GM19193 (cell line): ENCODE measurements around the gene MICOS13.
A peak's percentile ranks its signal among the peaks of the same experiment; 100 is the strongest.

Experiments
- POLR2A ChIP-seq: IDR thresholded peaks from 4 replicates; pipeline ENCODE4 v1.6.1; 2011; ENCODE audit not compliant: insufficient read depth, insufficient read length; ENCODE audit errors: extremely low read depth

The MICOS13 gene

GRCh38 chr19:5684694-5685430 lies 4.5 kb upstream of the MICOS13 start:
- TF ChIP-seq POLR2A, result no peak

GRCh38 chr19:5683177-5683886 lies 3.0 kb upstream of the MICOS13 start:
- no peak for TF ChIP-seq POLR2A

- TF ChIP-seq POLR2A, result no peak
Observed at GRCh38 chr19:5682107-5682482, 1.8 kb upstream of the MICOS13 start.

- no peak for TF ChIP-seq POLR2A
Observed at GRCh38 chr19:5681391-5682106, 1.2 kb upstream of the MICOS13 start.

- no peak for TF ChIP-seq POLR2A
Observed at GRCh38 chr19:5680084-5680436, 256 bp downstream of the MICOS13 start.

GRCh38 chr19:5679289-5680083 lies 830 bp downstream of the MICOS13 start:
- TF ChIP-seq POLR2A, result no peak

GRCh38 chr19:5678071-5678718 lies 2.1 kb downstream of the MICOS13 start:
- TF ChIP-seq POLR2A, result no peak

GRCh38 chr19:5677580-5677979 lies 2.7 kb downstream of the MICOS13 start:
- no peak for TF ChIP-seq POLR2A

GRCh38 chr19:5677136-5677535 lies 3.2 kb downstream of the MICOS13 start:
- no peak for TF ChIP-seq POLR2A

GRCh38 chr19:5676772-5677105 lies 3.6 kb downstream of the MICOS13 start:
- TF ChIP-seq POLR2A, result no peak

- TF ChIP-seq POLR2A, result peak; percentile 2
Observed at GRCh38 chr19:5676105-5676771, 4.1 kb downstream of the MICOS13 start.

GRCh38 chr19:5674714-5675113 lies 5.6 kb downstream of the MICOS13 start:
- no peak for TF ChIP-seq POLR2A

- TF ChIP-seq POLR2A, result no peak
Observed at GRCh38 chr19:5673752-5674151, 6.6 kb downstream of the MICOS13 start.
